ENCODE measurements around the gene IL1F10. TPM values are rescaled to one million over a fixed set of nuclear protein-coding genes. Genes with fewer than 3 reads are reported as not detected.

IL1F10 gene
- total and polyA plus RNA-seq, 10 of the 15 experiments (the other 5 are each of a cell fraction or from before 2014, with no cell fraction given) = not detected

GRCh38 chr2:113077921-113078320, 10.2 kb downstream of the IL1F10 start:
- Histone ChIP-seq H3K9me3 (replicated peaks; ENCODE audit: control insufficient read depth, insufficient read depth, low read length) (no peaks in the 10 kb centered on the region), H3K27ac (ENCODE audit: control insufficient read depth, insufficient read depth) (no peak overlapping the region), H2AFZ (ENCODE audit: control insufficient read depth, low read depth, low read length) (no peak overlapping the region), H3K27me3 (replicated peaks in 1 of 2; ENCODE audit: control insufficient read depth in 2 of 2, insufficient read depth in 2 of 2, low read length in 1 of 2) (no peaks in the 10 kb centered on the region; a peak in 1 of 4 replicates), H3K36me3 (ENCODE audit: control insufficient read depth in 2 of 2, insufficient read depth in 2 of 2, low read length in 1 of 2) (no peaks in the 10 kb centered on the region), H3K4me3 (no peak overlapping the region), H3K4me2 (ENCODE audit: control insufficient read depth, insufficient read depth) (no peak overlapping the region), H3K9ac (ENCODE audit: control insufficient read depth, insufficient read depth, low read length) (no peak overlapping the region), H3K4me1 (ENCODE audit: control insufficient read depth, insufficient read depth, low read length) (no peaks in the 10 kb centered on the region), H4K20me1 (ENCODE audit: control insufficient read depth, insufficient read depth) (no peaks in the 10 kb centered on the region), H3K79me2 (ENCODE audit: control insufficient read depth, insufficient read depth, low read length) (no peaks in the 10 kb centered on the region)
- ChIA-PET POLR2A (interaction anchor here (0.6 kb wide), 1 partner anchor 22 kb away, joined by 4 read pairs; no protein-coding TSS in a partner anchor), CTCF (interaction anchor here (1.4 to 11.8 kb wide), 5 partner anchors 10 to 328 kb away, joined by 3 to 182 read pairs (median 5); partner anchors contain the start of gene IL1F10), RAD21 (ENCODE audit: unreplicated experiment) (no interaction called here), SMC1A (ENCODE audit: uncharacterized antibody, unreplicated experiment) (interaction anchor here (1.2 to 2.6 kb wide), 2 partner anchors 21 to 60 kb away, joined by 3 to 12 read pairs; no protein-coding TSS in a partner anchor)
- FAIRE-seq (no peak), DNase-seq (ENCODE audit: low read depth, low spot score) (no peak), ATAC-seq (no peak)
- in situ Hi-C loops (cut with MboI) = no loop called here
- no TSS peak for BruUV-seq (replicated peaks)
- intact Hi-C loops (cut with micrococcal nuclease; ENCODE audit: unreplicated experiment) = no loop called here
- 0% methylated on average over 1 of the region's 1 CpG for WGBS (ENCODE audit: insufficient coverage, insufficient replicate concordance, low lambda C conversion rate, missing lambda C conversion rate)
- TF ChIP-seq TAF1 (IDR thresholded peaks at IDR 0.05; ENCODE audit: borderline replicate concordance, low read depth, low read length) (no peak), PAX8 (IDR thresholded peaks at IDR 0.05) (no peak), DPF2 (IDR thresholded peaks at IDR 0.05) (no peak), ESRRA (IDR thresholded peaks at IDR 0.05; ENCODE audit: low read length) (no peak), KLF5 (IDR thresholded peaks at IDR 0.05; ENCODE audit: partially characterized antibody) (no peak), JUND (IDR thresholded peaks at IDR 0.05; ENCODE audit: low read depth, low read length) (no peak), NR2F1 (conservative IDR thresholded peaks at IDR 0.05) (no peak), RELB (IDR thresholded peaks at IDR 0.05; ENCODE audit: low read depth) (no peak), ATF3 (IDR thresholded peaks at IDR 0.05; ENCODE audit: borderline replicate concordance, extremely low read depth, low read depth, low read length) (no peak), GABPA (IDR thresholded peaks at IDR 0.05; ENCODE audit: low read depth) (no peak), IRF3 (IDR thresholded peaks at IDR 0.05) (no peak), SRF (IDR thresholded peaks at IDR 0.05; ENCODE audit: low read depth in 2 of 2, low read length in 2 of 2) (no peak), ZNF217 (IDR thresholded peaks at IDR 0.05) (no peak)
